ENCODE measurements around the gene SLC2A11. TPM values are rescaled to one million over a fixed set of nuclear protein-coding genes. Genes with fewer than 3 reads are reported as not detected.
A peak's percentile ranks its signal among the peaks of the same experiment; 100 is the strongest.

Gene SLC2A11
- 10 to 100 TPM in 4 of 6 experiments, 1 to 10 TPM in 2; 8.9 to 13.2 (median 10.5) TPM for total RNA-seq (2021; fragmentation: NEBNext Ultra II Directional; extraction: Animal tissue kit (Norgen Biotek cat#: 25700))
- long read RNA-seq, partial matches to known transcripts, result 2 of 12 reads
- long read RNA-seq, other reads (novel, unspliced or antisense), result 7 of 12 reads

- Mint-ChIP-seq H3K36me3 (ENCODE audit: low read depth) (no peaks in the 10 kb centered on the region), H3K27ac (peak within 1 kb of the TSS; percentile 82), H3K4me1 (ENCODE audit: low read depth) (peaks cover 24% of the 10 kb centered on the region), H3K27me3 (ENCODE audit: insufficient read depth) (peaks cover 2% of the 10 kb centered on the region; the same call in 1 of the 2 replicates), H3K9me3 (no peaks in the 10 kb centered on the region), H3K4me3 (peak within 1 kb of the TSS; percentile 84)
- peak; percentile 96 for DNase-seq
- peak; percentile 44 for TF ChIP-seq CTCF (IDR thresholded peaks at IDR 0.05)
Observed at GRCh38 chr22:23857606-23858483, at the start of gene SLC2A11. Gene SLC2A11 (plus strand): TSS chr22:23857875. CDS start chr22:23858000, 125 bp downstream.

GRCh38 chr22:23812378-23812777 is 45.3 kb upstream of the SLC2A11 start:
- Mint-ChIP-seq H3K4me1 (ENCODE audit: low read depth) (peaks cover 12% of the 10 kb centered on the region), H3K36me3 (ENCODE audit: low read depth) (peaks cover 25% of the 10 kb centered on the region), H3K4me3 (no peak overlapping the region), H3K27me3 (ENCODE audit: insufficient read depth) (peaks cover 3% of the 10 kb centered on the region; the same call in 1 of the 2 replicates), H3K9me3 (no peaks in the 10 kb centered on the region), H3K27ac (no peak overlapping the region)
- DNase-seq, result no peak
- TF ChIP-seq CTCF (IDR thresholded peaks at IDR 0.05), result no peak

- Mint-ChIP-seq H3K4me1 (ENCODE audit: low read depth) (peaks cover 12% of the 10 kb centered on the region), H3K36me3 (ENCODE audit: low read depth) (peaks cover 35% of the 10 kb centered on the region), H3K4me3 (no peak overlapping the region), H3K27ac (peak overlapping the region; percentile 42), H3K27me3 (ENCODE audit: insufficient read depth) (peaks cover 3% of the 10 kb centered on the region; the same call in 1 of the 2 replicates), H3K9me3 (no peaks in the 10 kb centered on the region)
- no peak for TF ChIP-seq CTCF (IDR thresholded peaks at IDR 0.05)
- DNase-seq, result no peak
Observed at GRCh38 chr22:23815541-23816155, 42.0 kb upstream of the SLC2A11 start.

- peaks cover 3% of the 10 kb centered on the region; the same call in 1 of the 2 replicates for H3K27me3 Mint-ChIP-seq (ENCODE audit: insufficient read depth)
- TF ChIP-seq CTCF (IDR thresholded peaks at IDR 0.05), result no peak
Observed at GRCh38 chr22:23816156-23816976, 41.3 kb upstream of the SLC2A11 start.

GRCh38 chr22:23817146-23817545 is 40.5 kb upstream of the SLC2A11 start:
- TF ChIP-seq CTCF (IDR thresholded peaks at IDR 0.05), result no peak
- H3K9me3 Mint-ChIP-seq, result no peaks in the 10 kb centered on the region
- H3K27me3 Mint-ChIP-seq (ENCODE audit: insufficient read depth), result peaks cover 3% of the 10 kb centered on the region; the same call in 1 of the 2 replicates
- H3K4me1 Mint-ChIP-seq (ENCODE audit: low read depth), result peaks cover 13% of the 10 kb centered on the region
- H3K36me3 Mint-ChIP-seq (ENCODE audit: low read depth), result peaks cover 32% of the 10 kb centered on the region
- H3K27ac Mint-ChIP-seq, result no peak overlapping the region
- no peak overlapping the region for H3K4me3 Mint-ChIP-seq
- no peak for DNase-seq

More at GRCh38 chr22:23816156-23816976, 41.3 kb upstream of the SLC2A11 start:
- no peak overlapping the region for H3K4me3 Mint-ChIP-seq
- DNase-seq, result no peak
- no peaks in the 10 kb centered on the region for H3K9me3 Mint-ChIP-seq
- H3K36me3 Mint-ChIP-seq (ENCODE audit: low read depth), result peaks cover 36% of the 10 kb centered on the region
- peak overlapping the region; percentile 42; the same call in 1 of the 2 replicates for H3K27ac Mint-ChIP-seq
- peaks cover 12% of the 10 kb centered on the region for H3K4me1 Mint-ChIP-seq (ENCODE audit: low read depth)
